T-helper 2 cell (primary cell): Measurements from ENCODE around the gene ZNF423.

Experiments
- DNase-seq, 5 experiments: peaks; one replicate each; pipeline versions ENCODE4 v3.0.0 to v3.0.0-alpha.2; 2012 to 2022

ZNF423 gene

GRCh38 chr16:49748322-49748721, 107.6 kb downstream of the ZNF423 start:
- no peak for DNase-seq

- no peak for DNase-seq
Measured at GRCh38 chr16:49747654-49748053, 108.3 kb downstream of the ZNF423 start.

GRCh38 chr16:49746545-49746944, 109.4 kb downstream of the ZNF423 start:
- DNase-seq, result no peak

- no peak for DNase-seq
Measured at GRCh38 chr16:49745311-49745747, 110.6 kb downstream of the ZNF423 start.

- peak in 1 of 5 experiments; percentile 16 for DNase-seq
Measured at GRCh38 chr16:49744244-49745220, 111.4 kb downstream of the ZNF423 start.

- DNase-seq, result no peak
Measured at GRCh38 chr16:49743658-49744057, 112.3 kb downstream of the ZNF423 start.

GRCh38 chr16:49743203-49743464, 112.8 kb downstream of the ZNF423 start:
- no peak for DNase-seq

- no peak for DNase-seq
Measured at GRCh38 chr16:49742428-49743202, 113.3 kb downstream of the ZNF423 start.

GRCh38 chr16:49740256-49740655, 115.7 kb downstream of the ZNF423 start:
- DNase-seq, result no peak

- no peak for DNase-seq
Measured at GRCh38 chr16:49739381-49739780, 116.5 kb downstream of the ZNF423 start.

GRCh38 chr16:49738832-49739231, 117.1 kb downstream of the ZNF423 start:
- no peak for DNase-seq

GRCh38 chr16:49738001-49738400, 117.9 kb downstream of the ZNF423 start:
- no peak for DNase-seq

GRCh38 chr16:49737541-49737940, 118.4 kb downstream of the ZNF423 start:
- no peak for DNase-seq

GRCh38 chr16:49734331-49734730, 121.6 kb downstream of the ZNF423 start:
- DNase-seq, result no peak

- DNase-seq, result no peak
Measured at GRCh38 chr16:49733313-49734009, 122.5 kb downstream of the ZNF423 start.

- no peak for DNase-seq
Measured at GRCh38 chr16:49731911-49732310, 124.0 kb downstream of the ZNF423 start.

- no peak for DNase-seq
Measured at GRCh38 chr16:49730772-49731171, 125.1 kb downstream of the ZNF423 start.

- no peak for DNase-seq
Measured at GRCh38 chr16:49727611-49728010, 128.3 kb downstream of the ZNF423 start.

- DNase-seq, result no peak
Measured at GRCh38 chr16:49726155-49726554, 129.8 kb downstream of the ZNF423 start.

- DNase-seq, result no peak
Measured at GRCh38 chr16:49725651-49726050, 130.3 kb downstream of the ZNF423 start.

- DNase-seq, result no peak
Measured at GRCh38 chr16:49724774-49725173, 131.1 kb downstream of the ZNF423 start.

GRCh38 chr16:49723310-49723709, 132.6 kb downstream of the ZNF423 start:
- DNase-seq, result no peak

GRCh38 chr16:49720225-49720624, 135.7 kb downstream of the ZNF423 start:
- DNase-seq, result no peak
